Stimulated activated CD8-positive, alpha-beta memory T cell treated with anti-CD3 and anti-CD28 coated beads, Interleukin-15, amount 100 ng/mL, for 4 hours (primary cell): Measurements from ENCODE around the gene COLGALT1.

Source experiments
- DNase-seq, 2 donors: peaks; one replicate each; pipeline ENCODE4 v3.0.0-alpha.2; 2020; ENCODE audit warnings: low read depth in 2 of 2

The COLGALT1 gene

DNA sequence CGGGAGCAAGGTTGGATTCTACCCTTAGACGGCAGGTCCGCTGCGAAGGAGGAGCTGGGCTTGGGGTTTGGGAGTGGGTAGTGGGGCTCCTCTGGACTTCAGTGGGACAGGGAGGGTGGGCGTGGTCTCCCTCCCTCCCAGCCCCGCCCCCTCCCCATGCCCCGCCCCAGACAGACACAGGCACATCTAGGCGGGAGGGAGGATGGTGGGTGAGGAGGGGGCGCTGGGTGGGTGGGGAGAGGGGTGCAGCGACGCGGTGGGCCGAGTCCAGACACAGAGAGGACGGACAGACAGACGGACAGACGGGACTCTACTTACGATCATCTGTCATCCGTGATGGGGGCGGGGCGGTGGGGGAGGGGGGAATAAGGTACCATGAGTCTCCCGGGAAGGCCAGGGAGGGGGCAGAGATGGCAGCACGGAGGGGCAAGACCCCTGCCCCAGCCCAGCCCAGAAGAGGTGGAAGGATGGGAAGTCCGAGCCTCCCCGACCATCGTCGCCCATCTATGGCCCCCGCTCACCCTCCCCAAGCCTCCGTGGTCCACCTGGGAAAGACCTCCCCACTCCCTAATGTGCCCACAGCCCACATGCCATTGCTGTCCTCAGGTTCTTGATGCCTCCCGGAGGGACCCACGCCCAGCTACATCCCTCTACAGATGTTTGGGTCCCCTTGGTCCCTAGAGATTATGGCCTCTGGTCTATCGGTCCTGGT lies 67.9 kb downstream of the COLGALT1 start:
- no peak for DNase-seq

GRCh38 chr19:17624314-17624991 lies 69.0 kb downstream of the COLGALT1 start:
- no peak for DNase-seq

- no peak for DNase-seq
Measured at GRCh38 chr19:17625043-17625442, 69.6 kb downstream of the COLGALT1 start.

DNA sequence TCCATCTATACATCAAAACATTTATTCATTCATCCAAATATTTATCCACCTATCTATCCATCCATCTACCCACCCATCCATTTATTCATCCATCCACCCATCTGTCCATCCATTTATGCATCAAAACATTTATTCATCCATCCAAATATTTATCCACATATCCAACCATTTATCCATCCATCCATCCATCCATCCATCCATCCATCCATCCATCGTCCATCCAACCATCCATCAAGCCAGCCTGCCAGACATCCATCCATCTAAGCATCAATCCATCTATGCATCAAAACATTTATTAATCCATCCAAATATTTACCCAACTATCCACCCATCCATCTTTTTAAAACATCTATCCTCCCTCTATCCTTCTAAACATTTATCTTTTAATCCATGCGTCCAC lies 70.5 kb downstream of the COLGALT1 start:
- no peak for DNase-seq

DNA sequence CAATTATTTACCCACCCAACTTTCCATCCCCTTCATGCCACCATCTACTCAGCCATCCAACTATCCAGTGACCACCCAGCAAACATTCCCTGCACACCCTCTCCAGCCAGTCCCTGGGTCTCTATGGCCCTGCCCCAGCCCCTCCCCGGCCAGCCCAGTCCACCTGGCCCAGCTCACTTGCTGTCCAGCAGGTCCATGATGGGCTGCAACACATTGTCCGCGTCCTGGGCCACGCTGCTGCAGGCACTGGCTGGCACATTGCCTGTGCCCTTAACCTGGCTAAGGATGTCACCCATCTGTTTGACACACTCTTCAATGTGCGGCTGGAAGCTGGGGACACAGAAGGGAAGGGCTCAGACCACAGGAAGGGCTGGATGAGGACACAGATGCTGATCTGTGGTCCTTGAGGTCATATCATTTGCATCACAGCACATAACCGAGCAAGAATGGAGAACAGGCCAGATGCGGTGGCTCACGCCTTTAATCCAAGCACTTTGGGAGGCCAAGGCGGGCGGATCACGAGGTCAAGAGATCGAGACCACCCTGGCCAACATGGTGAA lies 71.1 kb downstream of the COLGALT1 start:
- no peak for DNase-seq

DNA sequence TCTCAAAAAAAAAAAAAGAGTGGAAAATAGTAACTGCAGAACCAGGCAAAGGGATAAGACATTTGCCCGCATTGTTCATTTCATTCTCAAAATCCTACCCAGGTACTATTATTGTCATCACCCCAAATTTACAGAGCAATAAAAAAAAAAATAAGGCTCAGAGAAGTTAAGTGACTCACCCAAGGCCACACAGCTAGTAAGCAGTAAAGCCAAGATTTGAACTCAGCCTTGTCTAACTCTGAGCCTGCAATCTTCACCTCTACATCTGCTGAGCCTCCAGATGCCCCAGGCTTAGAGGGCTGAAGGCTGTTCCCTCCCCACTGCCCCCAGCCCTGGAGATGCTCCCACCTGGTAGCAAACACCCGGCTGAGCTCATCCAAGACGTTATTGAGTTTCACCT lies 71.7 kb downstream of the COLGALT1 start:
- no peak for DNase-seq

GRCh38 chr19:17627921-17628320 lies 72.5 kb downstream of the COLGALT1 start:
- DNase-seq: no peak

DNA sequence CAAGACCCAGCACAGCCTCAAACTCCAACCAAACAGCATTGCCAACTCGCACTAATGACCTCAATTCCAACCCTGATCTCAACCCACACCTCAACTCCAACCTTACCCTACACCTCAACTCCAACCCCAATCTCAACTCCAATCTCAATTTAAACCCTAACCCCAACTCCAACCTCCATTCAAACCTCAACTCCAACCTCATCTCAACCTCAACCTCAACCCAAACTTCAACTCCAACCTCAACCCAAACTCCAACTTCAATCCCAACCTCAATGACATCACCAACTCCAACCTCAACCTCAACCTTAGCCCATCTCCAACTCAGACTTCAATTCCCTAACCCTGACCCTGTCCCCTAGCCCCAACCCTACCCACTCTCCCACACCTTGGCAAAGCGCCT lies 74.3 kb downstream of the COLGALT1 start:
- DNase-seq: no peak

- DNase-seq: no peak
Measured at GRCh38 chr19:17632577-17632976, 77.1 kb downstream of the COLGALT1 start.
